Astrocyte (in vitro differentiated cells and primary cell): ENCODE results near the gene THRA. TPM values are rescaled to one million over a fixed set of nuclear protein-coding genes. Genes with fewer than 3 reads are reported as not detected.

ENCODE experiments used
- DNase-seq: peaks from one replicate; pipeline ENCODE4 v3.0.0-alpha.2; 2010; ENCODE audit warnings: low read depth
- FAIRE-seq: peaks from 2 replicates; lab custom pipeline; 2011; peaks lifted over from hg19 to GRCh38; lab: Jason Lieb, UNC
- H2AFZ ChIP-seq: 2 replicates; pipeline ENCODE4 v1.6.0; 2012; ENCODE audit warnings: low read depth, low read length, inconsistent platforms
- H3K27ac ChIP-seq: 2 replicates; pipeline ENCODE4 v1.5.1; 2011; ENCODE audit warnings: low read depth, low read length, inconsistent platforms
- H3K27me3 ChIP-seq: 2 replicates; pipeline ENCODE4 v1.6.0; 2011; ENCODE audit warnings: low read length, inconsistent platforms; ENCODE audit not compliant: insufficient read depth
- H3K36me3 ChIP-seq: 2 replicates; pipeline ENCODE4 v1.5.1; 2011; ENCODE audit warnings: low read length, inconsistent platforms; ENCODE audit not compliant: insufficient read depth
- H3K4me1 ChIP-seq: 2 replicates; pipeline ENCODE4 v1.5.1; 2011; ENCODE audit warnings: low read length, inconsistent platforms; ENCODE audit not compliant: insufficient read depth
- H3K4me2 ChIP-seq: 2 replicates; pipeline ENCODE4 v1.6.0; 2012; ENCODE audit warnings: low read length, inconsistent platforms
- H3K4me3 ChIP-seq: 2 replicates; pipeline ENCODE4 v1.5.1; 2011; ENCODE audit warnings: low read depth, mild to moderate bottlenecking, low read length, inconsistent platforms; ENCODE audit not compliant: insufficient read depth
- H3K79me2 ChIP-seq: 2 replicates; pipeline ENCODE4 v1.6.0; 2012; ENCODE audit warnings: mild to moderate bottlenecking, low read length, inconsistent platforms; ENCODE audit not compliant: insufficient read depth
- H3K9ac ChIP-seq: 2 replicates; pipeline ENCODE4 v1.6.0; 2012; ENCODE audit warnings: mild to moderate bottlenecking, low read length, inconsistent platforms
- H3K9me3 ChIP-seq: 2 replicates; pipeline ENCODE4 v1.5.1; 2012; ENCODE audit warnings: low read depth, mild to moderate bottlenecking, low read length, inconsistent platforms; ENCODE audit not compliant: insufficient read depth
- H4K20me1 ChIP-seq: 2 replicates; pipeline ENCODE4 v1.6.0; 2012; ENCODE audit warnings: low read length, inconsistent platforms; ENCODE audit not compliant: insufficient read depth
- H3K27ac Mint-ChIP-seq: one replicate; pipeline ENCODE4 v1.8.0; 2021; ENCODE audit warnings: mild to moderate bottlenecking, mixed read lengths; ENCODE audit not compliant: unreplicated experiment
- H3K27me3 Mint-ChIP-seq: one replicate; pipeline ENCODE4 v1.8.0; 2021; ENCODE audit warnings: low read depth, mixed read lengths; ENCODE audit not compliant: unreplicated experiment
- H3K36me3 Mint-ChIP-seq: one replicate; pipeline ENCODE4 v1.8.0; 2021; ENCODE audit warnings: low read depth, mixed read lengths; ENCODE audit not compliant: unreplicated experiment
- H3K4me1 Mint-ChIP-seq: one replicate; pipeline ENCODE4 v1.8.0; 2021; ENCODE audit warnings: low read depth, mixed read lengths; ENCODE audit not compliant: unreplicated experiment
- H3K4me3 Mint-ChIP-seq: one replicate; pipeline ENCODE4 v1.8.0; 2021; ENCODE audit warnings: mild to moderate bottlenecking, moderate library complexity, mixed read lengths; ENCODE audit not compliant: unreplicated experiment
- H3K9me3 Mint-ChIP-seq: one replicate; pipeline ENCODE4 v1.8.0; 2021; ENCODE audit warnings: mild to moderate bottlenecking, mixed read lengths; ENCODE audit not compliant: unreplicated experiment
- EZH2 ChIP-seq: IDR thresholded peaks from 2 replicates; pipeline ENCODE4 v1.6.1; 2012; ENCODE audit warnings: mild to moderate bottlenecking, low read length, inconsistent platforms; ENCODE audit not compliant: insufficient read depth
- total RNA-seq: library from RNA; stranded (reverse); gene quantifications from 2 replicates; pipeline ENCODE4 v1.2.1, GENCODE V29; 2021
- TF ChIP-seq, protein P1 (sequence below): IDR thresholded peaks from 2 replicates; pipeline ENCODE4 v1.5.1; 2011; ENCODE audit warnings: low read depth, mild to moderate bottlenecking, inconsistent platforms, low read length, moderate library complexity; ENCODE audit not compliant: insufficient read depth

THRA gene
- total RNA-seq, 1 donor from 2014 or later = 16.7 TPM

DNA sequence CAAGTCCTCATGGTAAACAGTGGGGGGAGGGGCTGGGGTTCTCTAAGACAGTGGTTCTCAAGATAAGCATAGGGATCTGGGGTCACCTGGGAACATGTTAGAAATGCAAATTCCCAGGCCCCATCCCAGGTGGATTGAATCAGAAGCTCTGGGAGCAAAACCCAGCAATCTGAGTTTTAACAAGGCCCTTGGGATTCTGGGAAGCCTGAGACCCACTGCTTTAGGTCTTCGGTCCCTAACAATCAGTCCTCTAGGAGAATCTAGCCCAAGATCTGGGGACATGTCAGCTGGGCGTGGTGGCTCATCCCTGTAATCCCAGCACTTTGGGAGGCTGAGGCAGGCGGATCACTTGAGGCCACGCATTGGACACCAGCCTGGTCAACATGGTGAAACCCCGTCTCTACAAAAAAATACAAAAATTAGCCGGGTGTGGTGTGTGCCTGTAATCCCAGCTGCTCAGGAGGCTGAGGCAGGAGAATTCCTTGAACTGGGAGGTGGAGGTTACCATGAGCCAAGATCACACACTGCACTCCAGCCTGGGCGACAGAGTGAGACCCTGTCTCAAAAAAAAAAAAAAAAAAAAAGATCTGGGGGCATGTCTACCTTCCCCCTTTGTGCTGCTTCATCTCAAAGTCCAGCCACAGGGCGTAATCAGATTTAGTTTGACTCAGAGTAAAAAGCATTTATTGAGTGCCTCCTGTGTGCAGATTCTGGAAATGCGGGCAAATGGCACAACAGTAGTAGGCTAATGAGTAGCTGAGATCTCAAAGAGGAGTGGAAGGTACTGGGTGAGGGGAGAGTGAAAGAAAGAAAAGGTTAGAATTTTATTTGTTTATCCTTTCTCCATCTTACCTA is 46.4 kb downstream of the THRA start:
- no peak overlapping the region for H3K27ac Mint-ChIP-seq
- H3K9ac ChIP-seq = no peak overlapping the region
- H3K4me1 ChIP-seq = peaks cover 69% of the 10 kb centered on the region
- no peak overlapping the region for H2AFZ ChIP-seq
- no peaks in the 10 kb centered on the region for H3K36me3 ChIP-seq
- no peaks in the 10 kb centered on the region for H3K9me3 Mint-ChIP-seq
- no peaks in the 10 kb centered on the region for H3K36me3 Mint-ChIP-seq
- no peaks in the 10 kb centered on the region for H3K27me3 ChIP-seq
- no peak overlapping the region for H3K4me3 ChIP-seq
- H3K79me2 ChIP-seq = no peaks in the 10 kb centered on the region
- TF ChIP-seq, protein P1, sequence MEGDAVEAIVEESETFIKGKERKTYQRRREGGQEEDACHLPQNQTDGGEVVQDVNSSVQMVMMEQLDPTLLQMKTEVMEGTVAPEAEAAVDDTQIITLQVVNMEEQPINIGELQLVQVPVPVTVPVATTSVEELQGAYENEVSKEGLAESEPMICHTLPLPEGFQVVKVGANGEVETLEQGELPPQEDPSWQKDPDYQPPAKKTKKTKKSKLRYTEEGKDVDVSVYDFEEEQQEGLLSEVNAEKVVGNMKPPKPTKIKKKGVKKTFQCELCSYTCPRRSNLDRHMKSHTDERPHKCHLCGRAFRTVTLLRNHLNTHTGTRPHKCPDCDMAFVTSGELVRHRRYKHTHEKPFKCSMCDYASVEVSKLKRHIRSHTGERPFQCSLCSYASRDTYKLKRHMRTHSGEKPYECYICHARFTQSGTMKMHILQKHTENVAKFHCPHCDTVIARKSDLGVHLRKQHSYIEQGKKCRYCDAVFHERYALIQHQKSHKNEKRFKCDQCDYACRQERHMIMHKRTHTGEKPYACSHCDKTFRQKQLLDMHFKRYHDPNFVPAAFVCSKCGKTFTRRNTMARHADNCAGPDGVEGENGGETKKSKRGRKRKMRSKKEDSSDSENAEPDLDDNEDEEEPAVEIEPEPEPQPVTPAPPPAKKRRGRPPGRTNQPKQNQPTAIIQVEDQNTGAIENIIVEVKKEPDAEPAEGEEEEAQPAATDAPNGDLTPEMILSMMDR = peak; percentile 17
- TF ChIP-seq EZH2 = no peak
- DNase-seq (no peak), FAIRE-seq (no peak)
- no peak overlapping the region for H3K4me3 Mint-ChIP-seq
- H3K4me1 Mint-ChIP-seq = peaks cover 74% of the 10 kb centered on the region
- H3K4me2 ChIP-seq = no peak overlapping the region
- H4K20me1 ChIP-seq = no peaks in the 10 kb centered on the region
- peaks cover 3% of the 10 kb centered on the region for H3K27me3 Mint-ChIP-seq
- H3K27ac ChIP-seq = no peak overlapping the region
- no peaks in the 10 kb centered on the region for H3K9me3 ChIP-seq

DNA sequence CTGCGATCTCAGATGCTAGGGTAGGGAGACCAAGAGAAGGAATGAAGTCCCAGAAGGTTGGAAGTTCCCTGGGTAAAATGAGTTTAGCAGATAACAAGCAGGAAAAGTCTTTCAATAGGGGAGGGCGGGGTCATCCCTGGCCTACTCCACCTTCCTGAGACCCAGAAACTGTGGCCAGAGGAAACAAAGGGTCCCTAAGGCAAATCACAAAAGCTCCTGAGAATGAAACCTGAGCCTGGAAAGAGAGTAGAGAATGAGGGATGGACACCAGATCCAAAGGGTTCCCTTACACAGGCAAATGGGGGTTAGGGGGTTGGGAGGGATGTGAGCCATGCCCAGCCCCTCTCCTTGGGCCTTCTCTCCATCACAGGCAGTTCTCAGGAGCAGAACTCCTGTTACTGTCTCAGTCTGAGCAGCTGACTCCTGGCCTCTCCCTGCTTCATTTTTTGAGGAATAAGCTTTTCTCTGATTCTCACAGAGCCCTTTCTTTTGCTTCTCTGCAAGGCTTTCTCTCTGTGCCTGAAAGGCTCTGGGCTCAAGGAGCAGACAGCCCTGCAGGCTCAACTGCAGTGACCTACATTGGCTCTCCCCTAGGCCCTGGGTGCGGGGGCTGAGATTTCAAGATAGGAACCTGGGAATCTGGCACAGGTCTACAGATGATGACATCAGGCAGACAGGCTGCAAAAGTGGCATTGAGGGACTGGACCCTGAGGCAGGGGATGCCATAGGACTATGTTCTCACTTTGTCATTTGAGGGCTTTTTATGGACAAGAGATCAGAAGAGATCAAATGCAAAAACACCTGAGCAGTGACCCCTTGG is 47.5 kb downstream of the THRA start:
- Histone ChIP-seq H3K27ac (peak overlapping the region; percentile 25), H3K79me2 (no peaks in the 10 kb centered on the region), H3K36me3 (no peaks in the 10 kb centered on the region), H3K4me3 (no peak overlapping the region), H3K4me1 (peaks cover 79% of the 10 kb centered on the region), H2AFZ (no peak overlapping the region), H3K4me2 (peak overlapping the region; percentile 83), H4K20me1 (no peaks in the 10 kb centered on the region), H3K9me3 (no peaks in the 10 kb centered on the region), H3K27me3 (no peaks in the 10 kb centered on the region), H3K9ac (no peak overlapping the region)
- Mint-ChIP-seq H3K27ac (no peak overlapping the region), H3K9me3 (no peaks in the 10 kb centered on the region), H3K36me3 (no peaks in the 10 kb centered on the region), H3K27me3 (no peaks in the 10 kb centered on the region), H3K4me1 (peaks cover 74% of the 10 kb centered on the region), H3K4me3 (no peak overlapping the region)
- FAIRE-seq (no peak), DNase-seq (no peak)
- TF ChIP-seq, protein P1 = no peak
- TF ChIP-seq EZH2 = no peak
